ENCODE measurements around the gene PKD1L1. TPM values are rescaled to one million over a fixed set of nuclear protein-coding genes. Genes with fewer than 3 reads are reported as not detected.
"Not testable (repeated sequence)": the region's sequence is repeated elsewhere in the genome, so short reads cannot be mapped to it uniquely, and the experiment has no call there.

PKD1L1 gene
- total RNA-seq, 2 experiments from 2014 or later, result 0.06 to 0.19 TPM

GRCh38 chr7:47804767-47805545 lies 143.3 kb downstream of the PKD1L1 start:
- Mint-ChIP-seq H3K4me1 (no peaks in the 10 kb centered on the region), H3K4me3 (no peak overlapping the region), H3K9me3 (ENCODE audit: low read depth) (no peaks in the 10 kb centered on the region), H3K27ac (no peak overlapping the region), H3K27me3 (peaks cover 2% of the 10 kb centered on the region), H3K36me3 (no peaks in the 10 kb centered on the region)
- DNase-seq, result no peak
- ATAC-seq, result no peak
- CTCF ChIA-PET, result interaction anchor here (1.6 kb wide), 1 partner anchor 14 kb away, joined by 5 read pairs; no protein-coding TSS in a partner anchor

GRCh38 chr7:47803846-47804245 lies 144.4 kb downstream of the PKD1L1 start:
- CTCF ChIA-PET, result interaction anchor here (1.6 kb wide), 1 partner anchor 15 kb away, joined by 5 read pairs; no protein-coding TSS in a partner anchor
- Mint-ChIP-seq H3K27me3 (peaks cover 2% of the 10 kb centered on the region), H3K36me3 (no peaks in the 10 kb centered on the region), H3K27ac (no peak overlapping the region), H3K9me3 (ENCODE audit: low read depth) (no peaks in the 10 kb centered on the region), H3K4me1 (no peaks in the 10 kb centered on the region), H3K4me3 (no peak overlapping the region)
- no peak for DNase-seq
- no peak for ATAC-seq

GRCh38 chr7:47803025-47803424 lies 145.2 kb downstream of the PKD1L1 start:
- no peaks in the 10 kb centered on the region for H3K36me3 Mint-ChIP-seq
- CTCF ChIA-PET, result no interaction called here
- H3K4me3 Mint-ChIP-seq, result no peak overlapping the region
- ATAC-seq (no peak), DNase-seq (no peak)
- H3K9me3 Mint-ChIP-seq (ENCODE audit: low read depth), result no peaks in the 10 kb centered on the region
- no peaks in the 10 kb centered on the region for H3K4me1 Mint-ChIP-seq
- peaks cover 2% of the 10 kb centered on the region for H3K27me3 Mint-ChIP-seq
- H3K27ac Mint-ChIP-seq, result no peak overlapping the region

- DNase-seq, result no peak
- Mint-ChIP-seq H3K36me3 (no peaks in the 10 kb centered on the region), H3K27me3 (peaks cover 2% of the 10 kb centered on the region), H3K4me3 (no peak overlapping the region), H3K4me1 (no peaks in the 10 kb centered on the region), H3K9me3 (ENCODE audit: low read depth) (no peaks in the 10 kb centered on the region), H3K27ac (no peak overlapping the region)
- CTCF ChIA-PET, result interaction anchor here (0.7 kb wide), 1 partner anchor 92 kb away, joined by 3 read pairs; no protein-coding TSS in a partner anchor
- ATAC-seq, result no peak
Observed at GRCh38 chr7:47801423-47801822, 146.8 kb downstream of the PKD1L1 start.

GRCh38 chr7:47799524-47799923 lies 148.7 kb downstream of the PKD1L1 start:
- CTCF ChIA-PET, result interaction anchor here (1.4 kb wide), 1 partner anchor 20 kb away, joined by 5 read pairs; no protein-coding TSS in a partner anchor
- H3K4me1 Mint-ChIP-seq, result no peaks in the 10 kb centered on the region
- no peak overlapping the region for H3K27ac Mint-ChIP-seq
- H3K4me3 Mint-ChIP-seq, result no peak overlapping the region
- H3K9me3 Mint-ChIP-seq (ENCODE audit: low read depth), result no peaks in the 10 kb centered on the region
- ATAC-seq (no peak), DNase-seq (no peak)
- no peaks in the 10 kb centered on the region for H3K27me3 Mint-ChIP-seq
- no peaks in the 10 kb centered on the region for H3K36me3 Mint-ChIP-seq

- H3K27me3 Mint-ChIP-seq, result peaks cover 2% of the 10 kb centered on the region
- no peak overlapping the region for H3K4me3 Mint-ChIP-seq
- DNase-seq (no peak), ATAC-seq (no peak)
- H3K27ac Mint-ChIP-seq, result no peak overlapping the region
- H3K4me1 Mint-ChIP-seq, result no peaks in the 10 kb centered on the region
- H3K9me3 Mint-ChIP-seq (ENCODE audit: low read depth), result no peaks in the 10 kb centered on the region
- H3K36me3 Mint-ChIP-seq, result no peaks in the 10 kb centered on the region
- CTCF ChIA-PET, result interaction anchor here (1.4 kb wide), 1 partner anchor 23 kb away, joined by 5 read pairs; no protein-coding TSS in a partner anchor
Observed at GRCh38 chr7:47796347-47796746, 151.9 kb downstream of the PKD1L1 start.

- Mint-ChIP-seq H3K9me3 (ENCODE audit: low read depth) (no peaks in the 10 kb centered on the region), H3K36me3 (no peaks in the 10 kb centered on the region), H3K4me1 (no peaks in the 10 kb centered on the region), H3K27ac (no peak overlapping the region), H3K4me3 (no peak overlapping the region), H3K27me3 (peaks cover 2% of the 10 kb centered on the region)
- CTCF ChIA-PET, result no interaction called here
- DNase-seq (no peak), ATAC-seq (no peak)
Observed at GRCh38 chr7:47795631-47796030, 152.6 kb downstream of the PKD1L1 start.

- H3K4me1 Mint-ChIP-seq; CTCF ChIA-PET; H3K4me3 Mint-ChIP-seq; H3K27me3 Mint-ChIP-seq; ATAC-seq; DNase-seq; H3K27ac Mint-ChIP-seq; H3K36me3 Mint-ChIP-seq; H3K9me3 Mint-ChIP-seq (ENCODE audit: low read depth): not testable (repeated sequence)
Observed at GRCh38 chr7:47795126-47795525, 153.1 kb downstream of the PKD1L1 start.

- ATAC-seq (no peak), DNase-seq (no peak)
- no peaks in the 10 kb centered on the region for H3K4me1 Mint-ChIP-seq
- H3K27ac Mint-ChIP-seq, result no peak overlapping the region
- H3K27me3 Mint-ChIP-seq, result peaks cover 2% of the 10 kb centered on the region
- no peaks in the 10 kb centered on the region for H3K36me3 Mint-ChIP-seq
- H3K4me3 Mint-ChIP-seq, result no peak overlapping the region
- no peaks in the 10 kb centered on the region for H3K9me3 Mint-ChIP-seq (ENCODE audit: low read depth)
- CTCF ChIA-PET, result no interaction called here
Observed at GRCh38 chr7:47794016-47794415, 154.2 kb downstream of the PKD1L1 start.

GRCh38 chr7:47793186-47793585 lies 155.1 kb downstream of the PKD1L1 start:
- H3K4me1 Mint-ChIP-seq; CTCF ChIA-PET; H3K4me3 Mint-ChIP-seq; H3K9me3 Mint-ChIP-seq (ENCODE audit: low read depth); H3K27ac Mint-ChIP-seq; ATAC-seq; DNase-seq; H3K27me3 Mint-ChIP-seq; H3K36me3 Mint-ChIP-seq: not testable (repeated sequence)

- Mint-ChIP-seq H3K27ac (no peak overlapping the region), H3K9me3 (ENCODE audit: low read depth) (no peaks in the 10 kb centered on the region), H3K4me3 (no peak overlapping the region), H3K27me3 (peaks cover 2% of the 10 kb centered on the region), H3K36me3 (no peaks in the 10 kb centered on the region), H3K4me1 (no peaks in the 10 kb centered on the region)
- DNase-seq (no peak), ATAC-seq (no peak)
- CTCF ChIA-PET, result no interaction called here
Observed at GRCh38 chr7:47792521-47793121, 155.6 kb downstream of the PKD1L1 start.

- Mint-ChIP-seq H3K4me3 (no peak overlapping the region), H3K27ac (no peak overlapping the region), H3K27me3 (peaks cover 2% of the 10 kb centered on the region), H3K9me3 (ENCODE audit: low read depth) (no peaks in the 10 kb centered on the region), H3K36me3 (no peaks in the 10 kb centered on the region), H3K4me1 (no peaks in the 10 kb centered on the region)
- CTCF ChIA-PET, result no interaction called here
- no peak for DNase-seq
- ATAC-seq, result no peak
Observed at GRCh38 chr7:47791682-47792081, 156.6 kb downstream of the PKD1L1 start.

GRCh38 chr7:47788083-47788482 lies 160.2 kb downstream of the PKD1L1 start:
- CTCF ChIA-PET, result no interaction called here
- ATAC-seq (no peak), DNase-seq (no peak)
- no peaks in the 10 kb centered on the region for H3K4me1 Mint-ChIP-seq
- no peaks in the 10 kb centered on the region for H3K9me3 Mint-ChIP-seq (ENCODE audit: low read depth)
- H3K27me3 Mint-ChIP-seq, result peaks cover 5% of the 10 kb centered on the region
- no peaks in the 10 kb centered on the region for H3K36me3 Mint-ChIP-seq
- H3K4me3 Mint-ChIP-seq, result no peak overlapping the region
- H3K27ac Mint-ChIP-seq, result no peak overlapping the region
